Small intestine (tissue), 7 donors: ENCODE results near the gene RASGRF1. TPM values are rescaled to one million over a fixed set of nuclear protein-coding genes. Genes with fewer than 3 reads are reported as not detected.
A peak's percentile ranks its signal among the peaks of the same experiment; 100 is the strongest.
"Not testable (repeated sequence)": the region's sequence is repeated elsewhere in the genome, so short reads cannot be mapped to it uniquely, and the experiment has no call there.

ENCODE experiments used
- DNase-seq, 2 donors: peaks; one replicate each; pipeline versions ENCODE4 v3.0.0 to v3.0.0-alpha.2; 2013
- FAIRE-seq: peaks from 2 replicates; lab custom pipeline; 2012; peaks lifted over from hg19 to GRCh38; lab: Jason Lieb, UNC
- H3K27ac ChIP-seq, 3 donors: one replicate each; pipeline ENCODE4 v1.5.1; 2013; ENCODE audit warnings: low read length in 2 of 3, mild to moderate bottlenecking in 2 of 3, control low read depth in 1 of 3, inconsistent platforms in 1 of 3, low read depth in 1 of 3, moderate library complexity in 1 of 3
- H3K27me3 ChIP-seq, 3 donors: one replicate each; pipeline ENCODE4 v1.6.1; 2013; ENCODE audit warnings: low read length in 3 of 3, inconsistent platforms in 1 of 3; ENCODE audit not compliant: control insufficient read depth in 3 of 3, insufficient read depth in 3 of 3
- H3K36me3 ChIP-seq, 3 donors: one replicate each; pipeline ENCODE4 v1.6.1; 2013; ENCODE audit warnings: low read length in 3 of 3, inconsistent platforms in 1 of 3, low read depth in 1 of 3, mild to moderate bottlenecking in 1 of 3, moderate library complexity in 1 of 3; ENCODE audit not compliant: control insufficient read depth in 3 of 3, insufficient read depth in 2 of 3
- H3K4me1 ChIP-seq, 3 donors: one replicate each; pipeline ENCODE4 v1.6.1; 2013; ENCODE audit warnings: low read length in 2 of 3, inconsistent platforms in 1 of 3, low read depth in 1 of 3, mild to moderate bottlenecking in 1 of 3, moderate library complexity in 1 of 3; ENCODE audit not compliant: control insufficient read depth in 3 of 3, insufficient read depth in 2 of 3
- H3K4me3 ChIP-seq, 3 donors: one replicate each; pipeline ENCODE4 v1.5.1; 2013; ENCODE audit warnings: low read length in 3 of 3, control low read depth in 1 of 3, inconsistent platforms in 1 of 3, low read depth in 1 of 3, mild to moderate bottlenecking in 1 of 3, moderate library complexity in 1 of 3
- H3K9me3 ChIP-seq, 2 donors: one replicate each; pipeline ENCODE4 v1.6.1; 2013; ENCODE audit warnings: low read depth in 1 of 2, low read length in 1 of 2; ENCODE audit not compliant: control insufficient read depth in 2 of 2, insufficient read depth in 1 of 2
- WGBS, 3 donors: extraction: QIAGEN DNeasy Blood & Tissue Kit; methylation state at CpG; one replicate each; pipeline ENCODE4 v1.1.7; 2013; 5-methylcytosine and 5-hydroxymethylcytosine counted together
- polyA plus RNA-seq, 4 donors: library from polyadenylated mRNA; stranded (reverse) in 3 of 4; unstranded in 1 of 4; fragments of 200-250 nt in 3 of 4; fragments of 120-200 nt in 1 of 4; gene quantifications; one replicate each; pipeline versions ENCODE4 v1.2.1 to v1.2.3, GENCODE V29; 2013
- donor health status: healthy with polysubstance abuse.
- donor health status: control.
- donor health status: control.
- donor health status: Bipolar disorder and iron deficiency.
- donor health status: healthy.

Gene RASGRF1
- polyA plus RNA-seq, 4 donors = 0.10 to 0.49 TPM; not detected in 2

DNA sequence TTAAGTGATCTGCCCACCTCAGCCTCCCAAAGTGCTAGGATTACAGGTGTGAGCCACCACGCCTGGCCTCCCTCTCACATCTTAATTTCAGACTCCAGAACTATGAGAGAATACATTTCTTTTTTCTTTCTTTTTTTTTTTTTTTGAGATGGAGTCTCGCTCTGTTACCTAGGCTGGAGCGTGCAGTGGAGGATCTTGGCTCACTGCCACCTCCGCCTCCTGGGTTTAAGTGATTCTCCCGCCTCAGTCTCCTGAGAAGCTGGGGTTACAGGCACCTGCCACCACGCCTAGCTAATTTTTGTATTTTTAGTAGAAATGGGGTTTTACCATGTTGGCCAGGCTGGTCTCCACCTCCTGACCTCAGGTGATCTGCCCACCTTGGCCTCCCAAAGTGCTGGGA, 95.4 kb downstream of the RASGRF1 start:
- not testable (repeated sequence) for H3K9me3 ChIP-seq, FAIRE-seq, H3K4me3 ChIP-seq, H3K27me3 ChIP-seq, H3K36me3 ChIP-seq, DNase-seq
- peak overlapping the region in 1 of 3 donors; percentile 81 for H3K27ac ChIP-seq
- peaks cover 0 to 63% (median 0%) of the 10 kb centered on the region in 3 donors for H3K4me1 ChIP-seq
- 70 to 77% (median 72%) methylated on average over 6 of the region's 6 CpGs for WGBS, 3 donors

DNA sequence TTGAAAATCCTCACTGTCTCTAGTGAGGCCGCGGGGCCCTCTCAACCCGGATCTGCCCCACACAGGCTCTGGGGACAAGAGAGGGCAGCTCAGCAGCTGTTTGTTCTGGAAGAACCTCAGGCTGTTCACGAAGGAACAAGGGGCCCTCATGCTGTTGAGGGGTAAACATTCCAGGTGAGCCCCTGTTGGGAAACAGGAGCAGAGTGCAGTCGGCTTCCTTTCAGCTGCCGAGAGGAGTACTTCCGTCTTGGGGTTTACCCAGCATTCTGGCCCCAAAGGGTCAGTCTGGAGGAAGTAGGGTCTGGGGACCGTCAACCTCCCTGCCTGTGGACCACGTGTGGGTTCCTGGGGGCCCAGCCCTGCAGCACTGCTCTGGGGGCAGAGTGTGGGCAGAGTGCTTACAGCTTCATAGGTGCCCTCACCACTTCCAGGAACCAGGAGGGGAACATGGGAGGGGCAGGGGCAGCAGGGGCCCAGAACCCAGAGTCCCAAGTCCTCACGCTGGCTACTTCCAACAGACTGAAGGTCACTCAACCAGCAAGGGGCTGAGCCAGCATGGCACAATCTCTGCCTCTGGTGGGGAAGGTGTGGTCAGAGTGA, 96.5 kb downstream of the RASGRF1 start:
- Histone ChIP-seq H3K4me1 (peaks cover 0 to 74% (median 0%) of the 10 kb centered on the region in 3 donors), H3K27me3 (no peaks in the 10 kb centered on the region), H3K27ac (peak overlapping the region in 1 of 3 donors; percentile 81), H3K9me3 (peaks cover 0 to 5% of the 10 kb centered on the region in 2 donors), H3K36me3 (no peaks in the 10 kb centered on the region), H3K4me3 (no peak overlapping the region)
- 68 to 81% (median 78%) methylated on average over 10 of the region's 10 CpGs for WGBS, 3 donors
- FAIRE-seq (no peak), DNase-seq (peak in 1 of 2 donors; percentile 95)

GRCh38 chr15:78993257-78993930, 97.2 kb downstream of the RASGRF1 start:
- DNase-seq (no peak), FAIRE-seq (no peak)
- peaks cover 0 to 78% (median 0%) of the 10 kb centered on the region in 3 donors for H3K4me1 ChIP-seq
- no peak overlapping the region for H3K4me3 ChIP-seq
- H3K27me3 ChIP-seq = no peaks in the 10 kb centered on the region
- peaks cover 0 to 5% of the 10 kb centered on the region in 2 donors for H3K9me3 ChIP-seq
- H3K36me3 ChIP-seq = no peaks in the 10 kb centered on the region
- 86 to 87% (median 86%) methylated on average over 4 of the region's 4 CpGs for WGBS, 3 donors
- H3K27ac ChIP-seq = peak overlapping the region in 1 of 3 donors; percentile 81

GRCh38 chr15:78992416-78993256, 97.9 kb downstream of the RASGRF1 start:
- WGBS, 3 donors = 72 to 81% (median 75%) methylated on average over 17 of the region's 17 CpGs
- Histone ChIP-seq H3K4me3 (no peak overlapping the region), H3K4me1 (peaks cover 0 to 83% (median 0%) of the 10 kb centered on the region in 3 donors), H3K9me3 (peaks cover 0 to 5% of the 10 kb centered on the region in 2 donors), H3K27me3 (no peaks in the 10 kb centered on the region), H3K27ac (peak overlapping the region in 1 of 3 donors; percentile 81), H3K36me3 (no peaks in the 10 kb centered on the region)
- no peak for DNase-seq
- no peak for FAIRE-seq

DNA sequence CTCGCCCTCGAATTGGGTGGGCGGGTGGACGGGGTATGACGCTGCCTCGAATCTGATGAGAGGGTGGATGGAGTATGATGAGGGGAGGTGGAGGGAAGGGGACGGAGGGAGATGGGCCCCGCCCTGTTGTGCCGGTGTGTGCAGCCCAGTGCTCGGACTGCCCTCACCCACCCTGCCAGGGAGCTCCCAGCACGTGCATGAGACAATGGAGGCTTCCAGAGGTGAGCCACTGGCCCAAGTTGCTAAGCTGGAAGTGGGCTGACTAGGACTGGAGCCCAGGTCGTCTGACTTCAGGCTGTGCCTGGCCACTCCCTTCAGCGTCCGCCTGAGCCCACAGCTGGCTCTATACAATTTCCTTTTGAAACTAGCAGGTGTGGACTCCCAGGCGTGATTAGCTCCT, 98.7 kb downstream of the RASGRF1 start:
- H3K27ac ChIP-seq = peak overlapping the region in 1 of 3 donors; percentile 81
- no peaks in the 10 kb centered on the region for H3K27me3 ChIP-seq
- DNase-seq (peak in 1 of 2 donors; percentile 37), FAIRE-seq (no peak)
- peaks cover 0 to 82% (median 0%) of the 10 kb centered on the region in 3 donors for H3K4me1 ChIP-seq
- no peak overlapping the region for H3K4me3 ChIP-seq
- 71 to 82% (median 71%) methylated on average over 13 to 15 of the region's 15 CpGs for WGBS, 3 donors
- no peaks in the 10 kb centered on the region for H3K36me3 ChIP-seq
- peaks cover 0 to 5% of the 10 kb centered on the region in 2 donors for H3K9me3 ChIP-seq

DNA sequence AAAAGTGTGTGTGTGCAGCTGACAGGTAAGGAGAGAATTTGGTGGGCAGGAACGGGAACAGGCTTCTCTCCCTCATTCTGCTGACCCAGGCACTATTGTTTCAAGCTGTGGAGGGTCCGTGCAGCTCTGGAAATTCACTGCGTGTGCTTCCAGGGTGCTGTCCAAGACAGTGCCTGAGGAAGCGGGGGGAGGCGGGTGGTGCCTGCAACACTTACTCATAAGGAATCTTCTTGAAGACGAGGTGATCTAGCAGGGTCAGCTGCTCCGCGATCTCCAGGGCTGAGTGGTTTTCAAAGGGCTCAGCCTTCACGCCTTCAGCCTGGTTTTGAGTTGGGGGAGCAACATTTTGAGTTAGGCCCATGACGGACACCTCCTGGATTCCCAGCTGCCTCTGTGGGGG, 99.1 kb downstream of the RASGRF1 start:
- Histone ChIP-seq H3K27me3 (no peaks in the 10 kb centered on the region), H3K4me3 (no peak overlapping the region), H3K9me3 (peaks cover 0 to 5% of the 10 kb centered on the region in 2 donors), H3K27ac (peak overlapping the region in 2 of 3 donors; percentile 60 to 81), H3K4me1 (peaks cover 0 to 78% (median 0%) of the 10 kb centered on the region in 3 donors), H3K36me3 (no peaks in the 10 kb centered on the region)
- DNase-seq (no peak), FAIRE-seq (no peak)
- WGBS, 3 donors = 83 to 88% (median 84%) methylated on average over 10 of the region's 10 CpGs

- H3K4me3 ChIP-seq = no peak overlapping the region
- no peaks in the 10 kb centered on the region for H3K9me3 ChIP-seq
- H3K27me3 ChIP-seq = no peaks in the 10 kb centered on the region
- WGBS, 3 donors = 42 to 55% (median 49%) methylated on average over 1 of the region's 1 CpG
- FAIRE-seq (no peak), DNase-seq (no peak)
- H3K36me3 ChIP-seq = no peaks in the 10 kb centered on the region
- H3K4me1 ChIP-seq = peaks cover 0 to 71% (median 0%) of the 10 kb centered on the region in 3 donors
- H3K27ac ChIP-seq = peak overlapping the region in 2 of 3 donors; percentile 44 to 89
Measured at GRCh38 chr15:78990278-78990677, 100.3 kb downstream of the RASGRF1 start.

GRCh38 chr15:78989701-78990240, 100.8 kb downstream of the RASGRF1 start:
- H3K9me3 ChIP-seq = no peaks in the 10 kb centered on the region
- DNase-seq = no peak
- H3K4me3 ChIP-seq = no peak overlapping the region
- 90 to 94% (median 90%) methylated on average over 9 of the region's 9 CpGs for WGBS, 3 donors
- peaks cover 0 to 69% (median 0%) of the 10 kb centered on the region in 3 donors for H3K4me1 ChIP-seq
- FAIRE-seq = no peak
- H3K27me3 ChIP-seq = no peaks in the 10 kb centered on the region
- H3K27ac ChIP-seq = peak overlapping the region in 2 of 3 donors; percentile 44 to 89
- H3K36me3 ChIP-seq = no peaks in the 10 kb centered on the region
